ENCODE measurements around the gene HSD17B12.
A peak's percentile ranks its signal among the peaks of the same experiment; 100 is the strongest.

The HSD17B12 gene

GRCh38 chr11:43874738-43875137 is 194.2 kb downstream of the HSD17B12 start:
- no peak for DNase-seq

- no peak for DNase-seq
Measured at GRCh38 chr11:43879789-43880639, 199.5 kb downstream of the HSD17B12 start.

GRCh38 chr11:43880640-43881159 is 200.2 kb downstream of the HSD17B12 start, which contains the start of gene ALKBH3:
TSS of gene ALKBH3 (plus strand) at chr11:43880831. CDS start at chr11:43882653, 1,822 bp downstream.
- peak; percentile 75 for DNase-seq

GRCh38 chr11:43892851-43893250 is 212.3 kb downstream of the HSD17B12 start:
- DNase-seq: no peak

GRCh38 chr11:43894546-43894945 is 214.0 kb downstream of the HSD17B12 start:
- no peak for DNase-seq

GRCh38 chr11:43895601-43896000 is 215.1 kb downstream of the HSD17B12 start:
- DNase-seq: no peak

GRCh38 chr11:43898574-43898973 is 218.0 kb downstream of the HSD17B12 start:
- DNase-seq: no peak

GRCh38 chr11:43899094-43899493 is 218.6 kb downstream of the HSD17B12 start:
- DNase-seq: no peak

- DNase-seq: no peak
Measured at GRCh38 chr11:43901551-43901950, 221.0 kb downstream of the HSD17B12 start.

- DNase-seq: no peak
Measured at GRCh38 chr11:43903078-43903477, 222.5 kb downstream of the HSD17B12 start.

- DNase-seq: no peak
Measured at GRCh38 chr11:43903969-43904368, 223.4 kb downstream of the HSD17B12 start.

GRCh38 chr11:43904742-43905535 is 224.4 kb downstream of the HSD17B12 start:
- DNase-seq: no peak

- DNase-seq: no peak
Measured at GRCh38 chr11:43905813-43906241, 225.3 kb downstream of the HSD17B12 start.
